ENCODE results near the gene GMPR.

DNA sequence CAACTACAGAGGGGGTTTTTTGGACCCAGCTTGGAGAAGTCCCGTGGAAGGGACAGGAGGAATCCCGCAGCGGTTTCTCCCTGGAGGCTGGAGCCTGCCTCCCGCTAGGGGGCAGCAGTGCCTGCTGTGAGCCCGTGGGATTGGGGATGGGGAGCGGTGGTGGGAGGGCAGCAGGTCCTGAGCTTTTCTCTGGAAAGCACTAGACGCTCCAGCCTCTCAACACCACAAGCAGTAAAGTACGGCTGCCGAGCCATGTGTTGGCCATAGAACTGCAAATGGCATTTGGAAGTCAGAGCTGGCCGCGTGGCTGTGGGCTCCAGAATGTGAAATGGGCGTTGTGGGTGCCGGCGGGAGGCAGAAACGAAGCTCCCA is 47.8 kb downstream of the GMPR start:
- TF ChIP-seq SP1 (IDR thresholded peaks at IDR 0.05; ENCODE audit: low read depth), result no peak
- no peak for TF ChIP-seq EZH2phosphoT487 (IDR thresholded peaks at IDR 0.05; ENCODE audit: borderline replicate concordance)
- TF ChIP-seq, protein P1, sequence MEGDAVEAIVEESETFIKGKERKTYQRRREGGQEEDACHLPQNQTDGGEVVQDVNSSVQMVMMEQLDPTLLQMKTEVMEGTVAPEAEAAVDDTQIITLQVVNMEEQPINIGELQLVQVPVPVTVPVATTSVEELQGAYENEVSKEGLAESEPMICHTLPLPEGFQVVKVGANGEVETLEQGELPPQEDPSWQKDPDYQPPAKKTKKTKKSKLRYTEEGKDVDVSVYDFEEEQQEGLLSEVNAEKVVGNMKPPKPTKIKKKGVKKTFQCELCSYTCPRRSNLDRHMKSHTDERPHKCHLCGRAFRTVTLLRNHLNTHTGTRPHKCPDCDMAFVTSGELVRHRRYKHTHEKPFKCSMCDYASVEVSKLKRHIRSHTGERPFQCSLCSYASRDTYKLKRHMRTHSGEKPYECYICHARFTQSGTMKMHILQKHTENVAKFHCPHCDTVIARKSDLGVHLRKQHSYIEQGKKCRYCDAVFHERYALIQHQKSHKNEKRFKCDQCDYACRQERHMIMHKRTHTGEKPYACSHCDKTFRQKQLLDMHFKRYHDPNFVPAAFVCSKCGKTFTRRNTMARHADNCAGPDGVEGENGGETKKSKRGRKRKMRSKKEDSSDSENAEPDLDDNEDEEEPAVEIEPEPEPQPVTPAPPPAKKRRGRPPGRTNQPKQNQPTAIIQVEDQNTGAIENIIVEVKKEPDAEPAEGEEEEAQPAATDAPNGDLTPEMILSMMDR (IDR thresholded peaks at IDR 0.05 in 2 of 3, conservative IDR thresholded peaks at IDR 0.05 in 1 of 3; ENCODE audit: borderline replicate concordance in 1 of 3, insufficient read depth in 1 of 3, low read depth in 2 of 3, low read length in 2 of 3), result peak; percentile 68 to 97 (median 91)
- TF ChIP-seq, protein P2, sequence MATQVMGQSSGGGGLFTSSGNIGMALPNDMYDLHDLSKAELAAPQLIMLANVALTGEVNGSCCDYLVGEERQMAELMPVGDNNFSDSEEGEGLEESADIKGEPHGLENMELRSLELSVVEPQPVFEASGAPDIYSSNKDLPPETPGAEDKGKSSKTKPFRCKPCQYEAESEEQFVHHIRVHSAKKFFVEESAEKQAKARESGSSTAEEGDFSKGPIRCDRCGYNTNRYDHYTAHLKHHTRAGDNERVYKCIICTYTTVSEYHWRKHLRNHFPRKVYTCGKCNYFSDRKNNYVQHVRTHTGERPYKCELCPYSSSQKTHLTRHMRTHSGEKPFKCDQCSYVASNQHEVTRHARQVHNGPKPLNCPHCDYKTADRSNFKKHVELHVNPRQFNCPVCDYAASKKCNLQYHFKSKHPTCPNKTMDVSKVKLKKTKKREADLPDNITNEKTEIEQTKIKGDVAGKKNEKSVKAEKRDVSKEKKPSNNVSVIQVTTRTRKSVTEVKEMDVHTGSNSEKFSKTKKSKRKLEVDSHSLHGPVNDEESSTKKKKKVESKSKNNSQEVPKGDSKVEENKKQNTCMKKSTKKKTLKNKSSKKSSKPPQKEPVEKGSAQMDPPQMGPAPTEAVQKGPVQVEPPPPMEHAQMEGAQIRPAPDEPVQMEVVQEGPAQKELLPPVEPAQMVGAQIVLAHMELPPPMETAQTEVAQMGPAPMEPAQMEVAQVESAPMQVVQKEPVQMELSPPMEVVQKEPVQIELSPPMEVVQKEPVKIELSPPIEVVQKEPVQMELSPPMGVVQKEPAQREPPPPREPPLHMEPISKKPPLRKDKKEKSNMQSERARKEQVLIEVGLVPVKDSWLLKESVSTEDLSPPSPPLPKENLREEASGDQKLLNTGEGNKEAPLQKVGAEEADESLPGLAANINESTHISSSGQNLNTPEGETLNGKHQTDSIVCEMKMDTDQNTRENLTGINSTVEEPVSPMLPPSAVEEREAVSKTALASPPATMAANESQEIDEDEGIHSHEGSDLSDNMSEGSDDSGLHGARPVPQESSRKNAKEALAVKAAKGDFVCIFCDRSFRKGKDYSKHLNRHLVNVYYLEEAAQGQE (IDR thresholded peaks at IDR 0.05; ENCODE audit: low read depth), result no peak
- TF ChIP-seq, protein P3, sequence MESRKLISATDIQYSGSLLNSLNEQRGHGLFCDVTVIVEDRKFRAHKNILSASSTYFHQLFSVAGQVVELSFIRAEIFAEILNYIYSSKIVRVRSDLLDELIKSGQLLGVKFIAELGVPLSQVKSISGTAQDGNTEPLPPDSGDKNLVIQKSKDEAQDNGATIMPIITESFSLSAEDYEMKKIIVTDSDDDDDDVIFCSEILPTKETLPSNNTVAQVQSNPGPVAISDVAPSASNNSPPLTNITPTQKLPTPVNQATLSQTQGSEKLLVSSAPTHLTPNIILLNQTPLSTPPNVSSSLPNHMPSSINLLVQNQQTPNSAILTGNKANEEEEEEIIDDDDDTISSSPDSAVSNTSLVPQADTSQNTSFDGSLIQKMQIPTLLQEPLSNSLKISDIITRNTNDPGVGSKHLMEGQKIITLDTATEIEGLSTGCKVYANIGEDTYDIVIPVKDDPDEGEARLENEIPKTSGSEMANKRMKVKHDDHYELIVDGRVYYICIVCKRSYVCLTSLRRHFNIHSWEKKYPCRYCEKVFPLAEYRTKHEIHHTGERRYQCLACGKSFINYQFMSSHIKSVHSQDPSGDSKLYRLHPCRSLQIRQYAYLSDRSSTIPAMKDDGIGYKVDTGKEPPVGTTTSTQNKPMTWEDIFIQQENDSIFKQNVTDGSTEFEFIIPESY (IDR thresholded peaks at IDR 0.05; ENCODE audit: extremely low read depth, insufficient replicate concordance, low read length), result no peak
- TF ChIP-seq, protein P4, sequence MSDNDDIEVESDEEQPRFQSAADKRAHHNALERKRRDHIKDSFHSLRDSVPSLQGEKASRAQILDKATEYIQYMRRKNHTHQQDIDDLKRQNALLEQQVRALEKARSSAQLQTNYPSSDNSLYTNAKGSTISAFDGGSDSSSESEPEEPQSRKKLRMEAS (IDR thresholded peaks at IDR 0.05), result no peak
- no peak for TF ChIP-seq EGR1 (IDR thresholded peaks at IDR 0.05; ENCODE audit: low read depth)
- no peak for TF ChIP-seq CEBPB (IDR thresholded peaks at IDR 0.05; ENCODE audit: low read depth)
- peak; percentile 77 for TF ChIP-seq RAD21 (IDR thresholded peaks at IDR 0.05; ENCODE audit: low read depth)
- TF ChIP-seq ELF1 (IDR thresholded peaks at IDR 0.05; ENCODE audit: borderline replicate concordance, low read depth), result no peak
- TF ChIP-seq SRF (IDR thresholded peaks at IDR 0.05; ENCODE audit: low read depth), result no peak
- TF ChIP-seq POLR2A (IDR thresholded peaks at IDR 0.05; ENCODE audit: borderline replicate concordance, extremely low read depth, insufficient read depth, insufficient read length), result no peak
- TF ChIP-seq POLR2AphosphoS5 (IDR thresholded peaks at IDR 0.05; ENCODE audit: low read depth, low read length), result no peak
